Fibroblast of lung (primary cell): ENCODE results near the gene FER.

ENCODE experiments used
- CTCF ChIP-seq, 2 donors: IDR thresholded peaks in 1 of 2; conservative IDR thresholded peaks in 1 of 2; 1 replicate in 1 of 2; 2 replicates in 1 of 2; pipeline ENCODE4 v1.5.1; 2011 to 2012; ENCODE audit warnings: low read length in 2 of 2, control low read depth in 1 of 2, inconsistent platforms in 1 of 2, low read depth in 1 of 2, mild to moderate bottlenecking in 1 of 2
- EZH2 ChIP-seq: IDR thresholded peaks from 2 replicates; pipeline ENCODE4 v1.5.1; 2012; ENCODE audit warnings: low read length, control low read depth, mild to moderate bottlenecking; ENCODE audit errors: missing control alignments

- no peak for TF ChIP-seq CTCF (conservative IDR thresholded peaks at IDR 0.05 in 1 of 2, IDR thresholded peaks at IDR 0.05 in 1 of 2; ENCODE audit: low read depth in 1 of 2, low read length in 2 of 2)
- TF ChIP-seq EZH2, result no peak
Observed at GRCh38 chr5:109163336-109163735, 415.6 kb downstream of the FER start.
